ENCODE data around the gene ERC1. TPM values are rescaled to one million over a fixed set of nuclear protein-coding genes. Genes with fewer than 3 reads are reported as not detected.

Gene ERC1
- total RNA-seq, 1 experiment from 2014 or later, result 17.9 TPM

- DNase-seq (ENCODE audit: low read depth), result no peak
Observed at GRCh38 chr12:1471224-1471623, 480.2 kb downstream of the ERC1 start.

GRCh38 chr12:1473418-1473817, 482.4 kb downstream of the ERC1 start:
- peak; percentile 82 for DNase-seq (ENCODE audit: low read depth)

DNA sequence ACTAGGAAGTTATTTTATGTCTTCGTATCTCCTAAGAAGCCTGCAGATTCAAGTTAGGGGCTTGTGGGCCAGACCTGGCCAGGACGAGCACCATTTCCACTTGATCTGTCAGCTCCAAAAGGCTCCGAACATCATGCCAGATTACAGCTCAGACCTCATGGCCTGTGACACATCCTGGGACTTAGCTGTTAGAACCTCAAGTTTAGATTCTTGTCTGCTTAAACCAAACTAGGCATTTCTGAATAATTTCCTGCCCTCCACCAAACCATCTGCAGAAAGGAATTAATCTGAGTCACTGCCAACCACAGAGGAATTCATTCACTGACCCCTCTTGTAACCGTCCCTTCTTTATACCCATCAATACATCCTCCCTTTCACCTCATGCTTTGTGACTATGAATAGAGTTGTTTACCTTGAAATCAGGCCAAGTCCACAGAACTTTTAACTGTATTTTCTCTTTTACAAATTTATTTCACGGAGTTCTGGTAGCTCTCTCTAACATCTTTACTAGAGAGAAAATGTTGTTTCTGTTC, 483.1 kb downstream of the ERC1 start:
- DNase-seq (ENCODE audit: low read depth), result peak; percentile 100

DNA sequence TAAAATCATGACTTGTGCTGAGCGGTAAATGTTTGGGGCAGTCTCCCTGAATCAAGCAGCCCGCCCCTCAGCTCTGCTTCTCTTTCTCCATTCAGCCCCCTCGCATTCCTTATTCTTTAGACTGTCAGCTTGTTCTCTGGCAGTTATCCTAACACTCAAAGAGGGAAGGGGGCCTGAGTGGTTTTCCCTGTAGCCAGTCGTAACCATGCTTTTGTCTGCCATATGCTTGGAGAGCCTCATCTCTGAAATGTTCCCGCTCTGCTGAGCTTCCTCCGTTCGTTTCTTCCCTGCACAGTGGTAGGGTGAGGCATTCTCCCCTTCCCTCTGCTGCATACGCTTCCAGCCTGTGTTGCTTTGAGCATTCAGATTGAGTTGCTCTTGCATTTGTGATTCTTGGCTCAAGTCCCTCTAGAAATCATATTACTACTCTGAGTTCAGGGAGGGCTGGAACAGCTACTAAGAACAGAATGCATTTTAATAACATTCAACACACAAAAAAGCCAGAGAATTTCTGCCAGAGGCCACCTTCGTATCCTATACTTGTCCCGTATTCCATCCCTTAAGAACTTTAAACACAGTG, 483.6 kb downstream of the ERC1 start:
- peak; percentile 90 for DNase-seq (ENCODE audit: low read depth)

DNA sequence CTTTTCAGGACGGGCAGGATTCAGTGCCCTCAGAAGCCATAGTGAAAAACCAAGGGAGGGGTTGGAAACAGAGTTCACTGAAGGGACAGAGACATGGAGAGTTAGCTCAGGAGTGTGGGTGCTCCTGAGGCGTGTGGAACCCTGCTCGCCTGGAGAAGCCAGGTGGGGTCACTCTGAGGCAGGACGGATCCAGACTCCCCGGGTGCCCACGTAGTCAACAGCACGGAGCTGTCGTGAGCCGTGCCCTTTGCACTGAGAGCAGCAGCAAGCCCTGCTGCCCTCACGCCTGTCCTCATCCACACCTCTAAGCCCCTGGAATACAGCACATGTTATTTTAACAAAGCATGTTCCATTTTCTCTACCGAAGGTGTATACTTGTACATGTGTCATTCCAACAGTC, 488.6 kb downstream of the ERC1 start:
- no peak for DNase-seq (ENCODE audit: low read depth)

DNA sequence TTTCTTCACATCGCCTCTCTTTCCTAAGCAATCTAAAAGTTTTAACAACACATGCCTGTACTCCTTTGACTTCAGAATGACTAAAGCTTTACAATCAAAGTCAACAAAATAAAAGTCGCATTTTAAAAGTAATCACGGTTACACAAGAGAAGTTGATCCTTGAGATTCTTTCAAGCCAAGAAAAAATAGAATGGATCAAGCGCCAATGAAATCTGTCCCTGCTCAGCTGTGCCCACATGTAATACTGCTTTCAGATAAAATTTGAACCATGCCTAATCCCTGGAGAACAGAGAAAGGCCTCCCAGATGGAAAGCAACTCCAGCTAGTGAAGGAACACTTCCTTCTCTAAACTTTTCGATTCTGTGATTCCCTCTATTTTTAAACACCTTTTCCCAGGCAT, 490.3 kb downstream of the ERC1 start:
- DNase-seq (ENCODE audit: low read depth), result no peak

GRCh38 chr12:1481906-1482305, 490.9 kb downstream of the ERC1 start:
- no peak for DNase-seq (ENCODE audit: low read depth)

DNA sequence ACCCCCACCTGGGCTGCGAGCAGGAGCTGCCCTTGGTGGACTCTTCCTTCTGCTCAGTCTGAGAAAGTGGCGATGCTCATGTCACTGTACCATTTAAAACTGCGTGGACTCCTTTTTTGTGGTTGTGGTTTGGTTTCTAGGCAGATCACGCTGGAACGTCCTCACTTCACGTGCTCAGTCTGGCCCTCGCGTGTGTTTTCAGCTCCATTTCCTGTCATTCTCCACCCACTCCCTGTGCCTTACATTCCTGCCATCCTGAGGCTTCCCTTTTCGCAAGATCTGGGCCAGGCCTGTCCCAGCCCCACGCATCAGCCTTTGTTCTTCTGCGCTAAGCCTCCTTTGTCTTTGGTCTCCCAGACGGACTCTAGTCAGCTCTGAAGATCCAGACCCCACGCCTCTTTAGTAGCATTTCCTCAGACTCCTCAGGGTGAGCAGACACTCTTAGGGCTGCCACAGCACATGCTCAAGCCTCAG, 497.9 kb downstream of the ERC1 start:
- DNase-seq (ENCODE audit: low read depth), result no peak

DNA sequence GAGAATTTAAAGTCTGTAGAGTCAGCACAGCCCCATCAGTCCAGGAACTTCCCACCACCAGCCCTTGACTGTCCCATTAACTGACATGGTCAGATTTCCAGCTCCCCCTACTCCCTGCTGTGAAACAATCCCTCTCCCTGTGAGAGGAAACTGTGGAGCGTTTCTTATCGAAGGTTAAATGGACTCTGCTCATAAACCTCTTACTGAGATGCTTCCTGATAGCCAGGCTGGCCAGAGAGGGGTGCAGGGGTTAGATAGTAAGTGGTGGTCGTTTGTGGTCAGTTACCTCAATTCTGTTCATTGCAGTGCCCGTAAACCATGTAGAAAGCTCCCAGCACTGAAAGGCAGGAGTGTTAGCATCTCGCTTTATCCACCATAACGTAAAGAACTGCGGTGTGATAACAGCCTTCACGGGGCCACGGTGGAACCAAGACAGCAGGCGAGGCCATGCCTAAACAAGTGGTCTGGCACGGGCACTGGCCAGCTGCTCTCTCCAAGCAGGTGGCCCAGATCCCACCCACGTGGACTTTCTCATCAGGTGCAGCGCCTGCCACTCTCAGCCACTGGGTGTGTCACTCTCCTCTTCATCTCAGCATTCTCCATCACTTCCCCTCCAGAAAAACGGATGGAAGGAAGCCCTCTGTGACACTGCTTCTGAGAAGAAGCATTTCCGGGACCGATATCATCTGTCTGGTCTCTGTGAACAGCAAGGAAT, 501.1 kb downstream of the ERC1 start:
- no peak for DNase-seq (ENCODE audit: low read depth)

GRCh38 chr12:1493781-1494565, 502.9 kb downstream of the ERC1 start:
- no peak for DNase-seq (ENCODE audit: low read depth)

- no peak for DNase-seq (ENCODE audit: low read depth)
Observed at GRCh38 chr12:1494856-1495255, 503.8 kb downstream of the ERC1 start.

DNA sequence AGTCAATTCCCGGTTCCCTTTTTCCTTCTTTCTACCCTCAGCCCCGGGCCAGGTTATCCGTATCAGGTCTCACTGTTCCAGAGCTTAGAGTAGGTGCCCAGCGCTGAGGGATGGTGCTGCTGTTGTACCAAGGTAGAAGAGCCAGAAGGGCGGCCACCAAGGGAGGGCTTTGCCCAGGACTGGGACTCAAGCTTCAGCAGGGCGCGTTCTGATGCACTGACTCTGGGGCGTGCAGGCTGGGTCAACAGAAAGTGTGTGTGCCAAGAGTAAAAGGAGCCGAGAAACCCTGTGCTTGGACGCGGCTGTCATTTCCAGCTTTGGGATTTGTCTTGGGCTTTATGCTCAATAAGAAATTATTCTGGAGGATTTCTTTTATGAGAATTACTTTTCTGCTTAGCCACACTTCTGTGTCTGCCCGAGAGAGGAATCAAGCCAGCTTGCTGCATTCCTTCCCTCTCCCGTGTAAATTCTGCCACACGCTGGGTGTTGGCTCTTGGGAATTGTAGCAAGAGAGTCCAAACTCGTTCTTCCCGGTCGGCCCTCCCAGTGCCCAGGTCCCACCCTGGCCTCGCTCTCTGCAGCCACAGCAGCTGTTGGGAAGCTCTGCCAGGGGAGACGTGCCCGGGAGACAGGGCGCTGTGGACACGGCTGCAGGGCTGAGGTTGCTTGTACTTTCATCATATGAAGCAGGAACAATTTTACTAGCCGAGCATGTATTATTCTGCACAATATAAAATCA, 505.3 kb downstream of the ERC1 start:
- DNase-seq (ENCODE audit: low read depth), result no peak

DNA sequence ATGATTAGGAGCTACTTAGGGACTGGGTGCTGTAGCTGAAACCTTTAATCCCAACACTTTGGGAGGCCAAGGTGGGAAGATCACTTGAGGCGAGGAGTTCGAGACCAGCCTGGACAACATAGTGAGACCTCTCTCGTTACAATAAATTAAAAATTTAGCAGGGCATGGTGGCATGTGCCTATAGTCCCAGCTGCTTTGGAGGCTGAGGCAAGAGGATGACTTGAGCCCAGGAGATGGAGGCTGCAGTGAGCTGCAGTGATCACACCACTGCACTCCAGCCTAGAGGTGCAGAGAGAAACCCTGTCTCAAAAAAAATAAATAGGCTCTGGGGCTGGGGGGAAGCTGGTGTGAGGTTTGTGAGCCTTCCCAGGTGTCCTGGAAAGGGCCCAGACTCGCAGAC, 506.1 kb downstream of the ERC1 start:
- no peak for DNase-seq (ENCODE audit: low read depth)

GRCh38 chr12:1498199-1498740, 507.2 kb downstream of the ERC1 start:
- DNase-seq (ENCODE audit: low read depth), result no peak

DNA sequence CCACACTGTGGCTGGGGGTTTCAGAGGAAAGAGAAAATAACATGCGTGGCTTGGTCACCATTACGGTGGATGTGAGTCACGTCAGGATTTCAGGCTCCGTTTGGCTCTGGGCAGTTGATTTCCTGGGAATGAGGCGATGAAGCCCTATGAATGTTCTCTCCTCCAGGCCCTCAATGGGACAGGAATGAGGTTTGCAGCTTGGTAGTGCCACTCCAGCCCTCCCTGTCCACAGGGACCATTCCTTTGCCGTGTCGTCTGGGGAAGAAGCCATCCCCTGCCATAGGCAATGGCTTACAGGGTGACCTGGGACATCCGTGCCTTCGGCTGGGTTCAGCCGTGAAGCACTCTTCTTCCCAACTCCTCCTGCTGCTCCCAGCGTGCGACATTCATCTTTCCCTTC, 508.3 kb downstream of the ERC1 start:
- no peak for DNase-seq (ENCODE audit: low read depth)

DNA sequence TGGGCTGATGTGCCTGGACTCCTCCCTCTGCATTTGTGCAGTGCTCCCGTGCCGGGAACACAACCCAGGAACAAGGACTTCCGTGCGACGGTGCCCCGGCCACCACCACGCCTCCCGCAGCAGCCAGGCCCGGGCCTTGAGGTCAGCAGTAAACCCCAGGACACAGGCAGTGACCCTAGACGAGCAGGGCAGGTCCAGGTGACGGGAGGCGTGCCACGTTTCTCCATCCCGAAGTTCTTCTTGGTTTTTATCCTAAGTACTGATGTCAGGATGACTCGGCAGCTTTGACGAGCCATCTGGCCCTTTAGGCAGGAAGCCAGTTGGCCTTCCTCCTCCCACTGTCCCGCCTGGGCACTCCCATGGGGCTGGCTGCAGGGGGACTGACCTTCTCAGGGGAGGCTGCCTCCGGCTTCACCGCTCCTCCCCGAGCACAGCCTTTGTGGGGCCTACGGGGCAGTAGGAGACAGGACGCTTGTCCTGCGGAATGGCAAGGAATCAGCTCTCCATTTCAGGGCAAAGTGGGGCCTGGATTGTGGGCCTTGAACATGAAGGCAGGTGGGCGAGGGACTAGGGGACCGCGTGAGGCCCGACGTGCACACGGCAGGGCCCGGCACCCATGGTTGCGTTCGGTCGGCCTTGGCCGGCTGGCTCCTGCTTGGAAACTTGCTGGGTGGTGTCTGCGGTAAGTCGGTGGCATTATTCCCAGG, 509.2 kb downstream of the ERC1 start:
- DNase-seq (ENCODE audit: low read depth), result peak; percentile 47

DNA sequence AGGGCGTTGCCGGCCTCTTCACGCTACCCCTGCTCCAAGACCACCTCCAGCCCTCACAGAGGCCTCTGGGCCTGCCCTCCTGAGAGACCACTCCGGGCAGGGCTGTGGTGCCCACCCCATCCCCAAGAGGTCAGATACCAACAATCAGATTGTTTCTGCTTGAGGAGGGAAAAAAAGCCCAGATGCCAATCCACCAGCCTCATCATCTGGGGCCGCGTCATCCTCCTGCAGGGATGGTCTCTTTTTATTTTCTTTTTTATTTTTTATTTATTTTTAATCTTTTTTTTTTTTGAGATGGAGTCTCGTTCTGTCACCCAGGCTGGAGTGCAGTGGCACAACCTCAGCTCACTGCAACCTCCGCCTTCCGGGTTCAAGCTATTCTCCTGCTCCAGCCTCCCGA, 510.0 kb downstream of the ERC1 start:
- DNase-seq (ENCODE audit: low read depth), result no peak

DNA sequence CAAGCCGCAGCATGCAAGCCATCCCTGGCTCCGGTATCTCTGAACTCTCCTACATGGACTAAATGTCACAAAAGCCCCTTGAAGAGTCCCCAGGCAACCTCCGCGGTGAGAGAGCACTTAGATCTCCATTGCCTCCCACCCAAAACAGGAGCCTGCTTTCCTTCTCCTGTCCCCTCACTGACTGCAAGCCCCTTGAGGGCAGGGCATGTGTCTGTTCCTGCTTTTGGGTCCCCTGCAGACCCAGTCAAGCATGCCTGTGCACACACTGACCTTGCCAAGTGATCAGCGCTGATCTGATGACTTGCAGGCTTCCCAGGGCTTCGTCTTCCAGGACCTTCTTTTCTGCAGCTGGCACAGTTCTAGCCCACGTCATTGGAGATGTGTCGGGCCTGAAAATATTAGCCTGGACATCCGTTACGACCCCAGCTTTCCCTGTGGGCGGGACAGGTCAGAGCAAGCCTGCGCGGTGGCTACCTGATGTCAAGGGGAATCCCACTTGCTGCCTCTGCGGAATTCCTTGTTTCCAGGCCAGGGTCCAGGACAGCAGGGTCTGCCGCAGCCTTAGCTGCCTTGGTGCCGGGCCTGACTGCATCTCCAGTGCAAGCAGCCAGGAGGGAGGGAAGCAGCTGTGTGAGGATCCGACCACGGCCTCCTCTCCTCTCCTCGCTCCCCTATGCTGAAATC, 510.8 kb downstream of the ERC1 start:
- DNase-seq (ENCODE audit: low read depth), result no peak

GRCh38 chr12:1502379-1502720, 511.3 kb downstream of the ERC1 start:
- no peak for DNase-seq (ENCODE audit: low read depth)

DNA sequence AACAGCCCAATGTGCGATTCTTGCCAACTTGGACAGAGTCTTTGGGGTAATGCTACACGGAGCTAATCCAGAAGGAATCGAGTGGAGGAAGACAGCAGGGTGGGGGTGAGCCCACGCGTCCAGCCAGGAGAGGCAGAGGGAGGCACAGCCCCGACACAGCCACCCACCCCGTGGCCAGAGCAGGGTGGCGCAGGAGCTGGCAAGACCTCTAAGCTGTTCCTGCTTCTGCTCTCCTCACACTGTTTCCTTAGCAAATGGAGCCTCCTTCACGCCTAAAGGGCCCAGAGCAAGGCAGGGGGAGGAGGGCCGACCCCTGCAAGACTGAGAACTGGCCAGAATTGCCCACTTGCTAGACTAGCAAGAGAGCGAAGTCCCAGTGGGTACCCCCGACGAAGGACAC, 511.8 kb downstream of the ERC1 start:
- DNase-seq (ENCODE audit: low read depth), result no peak

Data from HT1080 (cell line).